Kidney capillary endothelial cell (primary cell): ENCODE data around the gene CD19.
"Not testable (repeated sequence)": the region's sequence is repeated elsewhere in the genome, so short reads cannot be mapped to it uniquely, and the experiment has no call there.

Source experiments
- DNase-seq: peaks from one replicate; pipeline ENCODE4 v3.0.0-alpha.2; 2018; ENCODE audit warnings: low spot score

CD19 gene

DNA sequence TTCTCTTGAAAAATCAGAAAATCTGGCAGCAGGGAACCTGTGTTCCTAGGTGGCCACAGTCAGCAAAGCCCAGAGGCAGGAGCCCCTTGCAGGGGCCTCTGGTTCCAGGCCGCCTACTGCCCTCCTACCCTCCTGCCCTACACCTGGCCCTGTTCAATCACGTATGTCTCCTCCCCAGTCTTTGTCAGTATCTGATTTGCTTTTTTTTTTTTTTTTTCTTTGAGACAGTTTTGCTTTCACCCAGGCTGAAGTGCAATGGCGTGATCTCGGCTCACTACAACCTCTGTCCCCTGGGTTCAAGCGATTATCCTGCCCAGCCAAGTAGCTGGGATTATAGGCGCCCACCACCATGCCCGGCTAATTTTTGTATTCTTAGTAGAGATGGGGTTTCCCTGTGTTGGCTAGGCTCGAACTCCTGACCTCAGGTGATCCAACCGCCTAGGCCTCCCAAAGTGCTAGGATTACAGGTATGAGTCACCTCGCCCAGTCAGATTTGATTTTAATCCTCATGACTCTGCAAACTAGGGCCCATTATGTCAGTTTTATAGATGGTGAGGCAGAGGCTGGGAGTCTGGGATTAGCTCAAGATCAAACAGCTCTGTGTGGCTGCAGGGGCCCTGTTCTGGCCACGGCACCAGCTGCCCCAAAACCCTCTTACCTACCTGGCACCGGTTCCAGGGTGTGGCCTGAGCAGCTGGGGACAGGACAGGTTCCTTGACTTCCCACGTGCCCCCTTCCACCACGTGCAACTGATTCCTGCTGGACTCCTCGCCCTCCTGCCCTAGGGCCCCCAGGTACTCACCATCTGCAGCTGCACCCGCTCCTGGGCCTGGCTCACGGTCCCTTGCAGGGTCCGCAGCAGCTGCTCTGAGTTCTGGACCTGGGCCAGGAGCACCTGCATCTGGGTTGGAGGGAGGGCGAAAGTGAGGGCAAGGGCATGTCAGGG lies 21.4 kb upstream of the CD19 start:
- DNase-seq, result no peak

DNA sequence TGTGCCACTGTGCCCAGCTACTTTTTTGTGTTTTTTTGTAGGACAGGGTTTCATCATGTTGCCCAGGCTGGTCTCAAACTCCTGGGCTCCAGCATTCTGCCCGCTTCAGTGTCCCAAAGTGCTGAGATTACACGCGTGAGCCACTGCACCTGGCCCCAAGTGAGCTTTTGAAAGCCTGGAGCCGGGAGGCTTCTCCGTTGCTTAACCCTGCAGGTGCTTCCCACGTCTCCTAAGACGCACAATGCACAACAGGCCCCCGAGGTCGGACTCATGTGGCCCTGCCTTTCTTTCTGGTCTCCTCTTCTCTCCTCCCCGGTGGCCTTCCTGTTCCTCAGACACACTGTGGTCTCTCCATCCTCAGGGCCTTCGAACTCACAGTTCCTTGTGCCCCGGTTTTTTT lies 19.2 kb upstream of the CD19 start:
- DNase-seq, result no peak

DNA sequence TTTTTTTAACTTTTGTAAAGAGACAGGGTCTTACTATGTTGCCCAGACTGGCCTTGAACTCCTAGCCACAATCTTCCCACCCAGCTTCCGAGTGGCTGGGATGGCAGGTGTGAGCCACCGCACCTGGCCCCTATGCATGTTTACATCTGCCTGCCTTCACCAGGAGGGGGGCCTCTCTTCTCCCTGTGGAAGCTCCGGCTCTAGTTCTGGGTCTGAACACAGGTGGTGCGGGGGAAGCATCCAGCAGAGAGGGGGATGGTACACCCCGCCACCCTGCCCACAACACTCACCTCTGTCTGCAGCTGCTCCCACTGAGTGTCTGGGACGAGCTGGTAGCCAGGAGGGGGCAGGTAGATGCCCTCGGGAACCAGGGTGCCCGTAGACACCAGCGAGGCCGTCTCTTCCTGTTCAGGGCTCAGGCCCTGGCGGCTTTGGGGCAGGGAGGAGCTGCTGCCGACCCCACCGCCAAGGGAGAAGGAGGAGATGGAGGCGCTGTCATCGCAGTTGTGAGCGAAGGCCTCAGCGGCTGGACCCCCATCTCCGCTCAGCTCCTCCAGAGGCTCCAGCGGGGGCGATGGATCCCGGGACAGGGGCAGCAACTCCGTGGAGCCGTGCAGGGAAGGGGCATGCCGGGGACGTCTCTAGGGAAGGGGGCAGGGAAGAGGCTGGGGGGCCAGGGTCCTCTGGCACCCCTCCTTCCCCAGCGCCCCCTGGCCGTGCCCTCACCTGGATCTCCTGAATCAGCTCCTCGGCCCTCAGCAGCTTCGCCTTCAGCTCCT lies 17.6 kb upstream of the CD19 start:
- DNase-seq, result no peak

DNA sequence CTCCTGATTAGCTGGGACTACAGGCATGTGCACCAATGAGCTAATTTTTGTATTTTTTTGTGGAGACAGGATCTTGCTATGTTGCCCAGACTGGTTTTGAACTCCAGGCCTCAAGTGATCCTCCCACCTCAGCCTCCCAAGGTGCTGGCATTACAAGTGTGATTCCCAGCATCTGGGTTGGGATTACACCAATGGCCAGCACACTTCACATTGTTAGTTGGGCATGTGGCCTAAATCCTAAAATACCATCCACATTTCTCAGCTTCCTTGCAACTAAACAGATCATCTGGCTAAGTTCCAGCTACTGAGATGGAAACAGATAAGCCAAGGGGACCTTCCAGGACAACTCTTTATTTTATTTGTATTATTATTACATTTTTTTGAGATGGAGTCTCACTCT lies 16.6 kb upstream of the CD19 start:
- peak; percentile 11 for DNase-seq

DNA sequence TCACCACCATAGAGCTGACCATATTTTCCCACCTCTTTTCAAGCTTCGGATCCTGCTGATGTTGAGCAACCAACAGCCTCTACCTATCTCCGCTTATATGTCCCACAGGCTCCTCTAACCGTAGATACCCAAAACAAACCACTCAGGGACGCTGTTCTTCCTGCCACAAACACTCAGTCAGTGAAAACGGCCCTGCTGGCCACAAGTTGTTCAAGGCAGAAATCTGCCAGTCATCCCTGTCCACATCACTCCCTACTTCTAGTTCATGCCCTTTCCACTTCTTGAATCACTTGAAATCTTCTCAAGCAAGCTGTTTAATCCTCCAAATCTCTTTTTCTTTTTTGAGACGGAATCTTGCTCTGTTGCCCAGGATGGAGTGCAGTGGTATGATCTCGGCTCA lies 14.7 kb upstream of the CD19 start:
- DNase-seq, result no peak

DNA sequence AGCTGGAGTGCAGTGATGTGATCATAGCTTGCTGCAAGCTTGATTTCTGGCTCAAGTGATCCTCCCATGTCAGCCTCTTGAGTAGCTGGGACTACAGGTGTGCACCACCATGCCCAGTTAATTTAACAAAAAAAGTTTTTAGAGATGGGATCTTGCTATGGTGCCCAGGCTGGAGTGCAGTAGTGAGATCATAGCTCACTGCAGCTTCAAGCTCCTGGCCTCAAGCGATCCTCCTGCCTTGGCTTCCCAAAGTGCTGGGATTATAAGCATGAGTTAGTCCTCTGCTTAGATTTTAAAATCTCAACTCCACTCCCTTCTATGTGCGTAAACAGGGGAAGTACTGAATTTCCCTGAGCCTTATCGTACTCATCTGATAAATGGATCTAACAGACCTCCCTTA lies 13.1 kb upstream of the CD19 start:
- DNase-seq, result no peak

DNA sequence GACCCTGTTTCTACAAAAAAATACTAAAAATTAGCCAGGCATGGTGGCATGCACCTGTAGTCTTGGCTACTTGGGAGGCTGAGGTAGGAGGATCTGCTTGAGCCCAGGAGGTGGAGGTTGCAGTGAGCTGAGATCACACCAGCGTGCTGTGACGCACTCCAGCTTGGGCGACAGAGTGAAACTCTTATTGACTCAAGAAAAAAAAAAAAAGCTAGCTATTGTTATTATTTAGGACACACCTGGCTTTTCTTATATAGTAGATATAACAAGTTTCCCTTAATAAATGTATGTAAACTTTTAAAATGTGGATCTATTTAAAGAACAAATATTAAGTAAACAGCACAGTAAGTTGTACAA lies 8.6 kb upstream of the CD19 start:
- no peak for DNase-seq

DNA sequence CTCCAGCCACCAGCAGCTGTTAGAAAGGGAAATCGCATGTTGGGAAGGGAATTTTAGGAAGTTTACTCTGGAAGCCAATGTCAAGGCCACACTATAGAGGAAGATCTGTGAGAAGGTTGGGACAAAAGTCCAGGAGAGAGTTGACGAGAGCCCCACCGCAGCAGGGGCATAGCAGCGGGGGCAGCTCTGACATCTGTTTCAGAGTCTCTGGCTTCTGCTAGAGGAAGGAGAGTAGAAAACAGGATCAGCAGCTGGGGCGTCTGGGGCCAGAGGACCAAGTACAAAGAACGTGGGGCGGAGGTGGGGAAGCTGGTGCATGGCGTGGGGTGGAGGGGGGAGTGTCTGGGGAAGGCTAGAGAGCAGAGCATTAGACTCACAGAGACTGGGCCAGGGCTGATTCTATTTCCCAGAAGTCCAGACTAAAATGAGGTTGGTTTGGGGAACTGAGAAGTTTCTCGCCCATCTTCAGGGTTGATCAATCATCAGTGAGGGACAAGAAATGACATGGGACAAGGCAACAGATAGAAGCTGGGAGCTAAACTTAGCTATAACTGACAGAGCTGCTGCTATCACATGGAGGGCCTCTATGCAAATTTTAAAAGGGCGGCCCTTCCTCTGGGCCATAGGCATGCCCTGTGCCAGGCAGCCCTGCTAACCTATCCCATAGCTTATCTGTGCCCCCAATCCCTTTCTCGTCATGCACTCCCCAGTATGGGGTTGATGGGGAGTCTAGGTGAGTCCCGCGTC lies 7.9 kb upstream of the CD19 start:
- DNase-seq, result no peak

DNA sequence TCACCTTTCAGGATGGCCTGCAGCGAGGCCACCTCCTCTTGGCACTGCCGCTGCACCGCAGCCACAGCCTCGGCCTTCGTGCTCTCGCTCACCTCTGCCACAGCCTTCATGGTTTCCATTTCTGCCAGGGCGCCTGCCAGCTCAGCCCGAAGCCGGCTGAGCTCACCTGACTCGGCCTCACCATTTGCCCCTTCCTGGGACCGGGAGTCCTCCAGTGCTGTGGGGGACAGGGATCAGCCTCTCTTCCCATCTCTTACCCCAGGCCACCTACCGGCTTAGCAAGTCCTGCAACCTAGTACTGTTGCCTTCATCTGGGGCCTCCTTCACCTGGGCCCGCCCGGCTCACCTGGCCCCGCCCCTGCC lies 7.4 kb upstream of the CD19 start:
- no peak for DNase-seq

DNA sequence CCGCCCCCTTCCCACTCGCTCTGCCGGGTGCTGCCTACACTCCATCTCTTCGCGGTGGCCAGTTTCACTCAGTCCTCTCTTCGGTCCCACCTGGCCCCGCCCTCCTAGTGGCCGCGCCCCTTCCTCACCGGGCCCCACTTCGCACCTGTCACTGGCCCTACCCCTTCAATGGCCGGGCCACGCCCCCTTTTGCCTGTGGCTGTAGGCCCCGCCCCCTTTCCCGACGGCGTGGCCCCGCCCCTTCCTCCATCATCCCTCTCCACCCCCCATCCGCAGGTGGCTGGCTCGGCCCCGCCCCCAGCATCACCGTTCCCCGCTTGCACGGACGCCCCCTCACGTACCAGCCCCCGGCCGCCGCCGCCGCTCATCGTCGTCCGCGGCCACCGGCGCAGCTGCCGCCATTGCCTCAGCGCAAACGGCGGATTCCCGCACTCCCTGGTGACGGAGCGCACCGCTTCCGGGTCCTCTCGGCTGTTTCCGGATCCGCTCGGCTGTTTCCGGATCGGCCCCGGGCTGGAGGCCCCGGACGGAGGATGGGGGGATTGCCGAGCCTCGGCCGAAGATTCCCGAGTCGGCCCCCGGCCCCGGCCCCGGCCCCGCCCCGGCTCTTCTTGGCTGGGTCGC lies 6.9 kb upstream of the CD19 start, which contains the start of gene RABEP2:
RABEP2 (minus strand) TSS at position 477 of the 624 bp plus-strand sequence; CDS start at position 402, 75 bp downstream.
- DNase-seq, result peak; percentile 85

DNA sequence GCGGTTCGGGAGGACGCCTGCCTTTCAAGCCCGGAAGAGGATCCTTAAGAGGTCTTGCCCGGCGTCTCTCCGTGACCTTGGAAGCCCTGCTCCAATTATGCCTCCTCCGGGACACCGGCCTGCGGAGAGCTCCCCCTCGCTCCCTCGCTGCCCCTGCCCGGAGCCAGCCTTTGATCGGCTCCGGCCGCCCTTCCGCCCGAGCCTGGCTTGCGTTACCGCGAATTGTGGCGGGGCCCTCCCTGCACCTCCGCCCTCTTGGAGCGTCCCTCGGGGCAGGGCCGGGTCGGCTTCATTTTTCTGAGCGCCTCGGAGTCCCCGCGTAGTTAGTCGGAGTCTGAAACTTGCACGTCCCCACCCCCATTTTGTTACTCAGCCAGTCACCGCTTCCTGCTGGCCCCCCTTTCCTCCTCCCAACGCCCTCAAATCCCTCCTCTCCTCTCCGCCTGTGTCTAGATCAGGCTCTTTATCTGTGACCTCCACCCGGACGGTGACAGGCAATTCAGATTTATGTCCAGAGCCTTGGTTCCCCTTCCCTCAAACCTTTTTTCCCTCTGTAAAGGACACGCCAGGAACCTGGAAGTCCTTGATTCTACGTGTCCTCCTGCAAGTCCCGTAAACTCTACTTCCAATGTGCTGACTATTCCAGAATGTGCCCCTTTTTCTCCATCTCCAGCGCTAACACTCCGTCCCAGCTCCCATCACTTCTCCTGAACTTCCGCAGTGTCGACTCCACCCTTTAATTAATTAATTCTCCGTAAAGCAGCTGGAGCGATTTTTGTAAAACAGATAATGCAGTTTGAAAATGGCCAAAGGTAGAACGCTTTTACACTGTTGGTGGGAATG lies 6.2 kb upstream of the CD19 start:
- peak; percentile 63 for DNase-seq

DNA sequence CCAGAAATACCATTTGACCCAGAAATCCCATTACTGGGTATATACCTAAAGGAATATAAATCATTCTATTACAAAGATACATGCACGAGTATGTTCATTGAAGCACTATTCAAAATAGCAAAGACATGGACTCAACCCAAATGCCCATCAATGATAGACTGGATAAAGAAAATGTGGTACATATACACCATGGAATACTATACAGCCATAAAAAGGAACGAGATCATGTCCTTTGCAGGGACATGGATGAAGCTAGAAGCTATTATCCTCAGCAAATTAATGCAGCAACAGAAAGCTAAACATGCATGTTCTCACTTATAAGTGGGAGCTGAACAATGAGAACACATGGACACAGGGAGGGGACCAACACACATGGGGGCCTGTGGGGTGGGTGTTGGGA lies 5.5 kb upstream of the CD19 start:
- not testable (repeated sequence) for DNase-seq

DNA sequence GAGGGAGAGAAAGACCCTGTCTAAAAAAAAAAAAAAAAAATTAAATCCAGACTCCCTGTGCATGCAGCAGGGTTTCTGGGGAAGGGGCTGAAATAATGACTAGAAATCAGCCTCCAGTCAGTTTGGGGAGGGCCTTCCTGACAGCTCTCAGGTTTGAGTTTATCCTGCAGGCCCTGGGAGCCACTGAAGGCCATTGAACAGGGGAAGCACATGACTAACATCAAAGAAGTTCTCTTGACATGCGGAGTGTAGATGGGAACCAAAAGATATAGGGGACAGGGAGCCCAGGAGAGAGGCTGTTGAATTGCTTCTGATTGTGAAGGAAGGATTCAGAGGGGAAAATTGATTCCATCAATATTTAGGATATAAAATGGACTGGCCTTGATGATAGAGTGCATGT lies 4.0 kb upstream of the CD19 start:
- DNase-seq, result no peak

DNA sequence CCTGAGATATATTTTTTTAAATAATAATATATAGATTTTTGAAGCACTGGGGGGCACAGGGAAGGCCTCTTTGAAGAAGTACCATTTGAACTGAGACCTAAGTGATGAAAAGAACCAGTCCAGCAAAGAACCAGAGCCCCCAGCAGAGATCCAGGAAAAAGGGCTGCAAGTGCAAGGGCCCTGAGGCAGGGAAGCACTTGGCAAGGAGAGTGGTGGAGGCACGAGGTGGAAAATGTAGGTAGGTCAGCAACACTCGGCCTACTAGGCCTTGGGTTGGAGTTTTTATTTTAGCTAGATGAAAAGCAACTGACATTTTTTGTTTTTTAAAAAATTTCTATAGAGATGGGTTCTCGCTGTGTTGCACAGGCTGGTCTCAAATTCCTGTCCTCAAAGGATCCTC lies 1.6 kb upstream of the CD19 start:
- no peak for DNase-seq

DNA sequence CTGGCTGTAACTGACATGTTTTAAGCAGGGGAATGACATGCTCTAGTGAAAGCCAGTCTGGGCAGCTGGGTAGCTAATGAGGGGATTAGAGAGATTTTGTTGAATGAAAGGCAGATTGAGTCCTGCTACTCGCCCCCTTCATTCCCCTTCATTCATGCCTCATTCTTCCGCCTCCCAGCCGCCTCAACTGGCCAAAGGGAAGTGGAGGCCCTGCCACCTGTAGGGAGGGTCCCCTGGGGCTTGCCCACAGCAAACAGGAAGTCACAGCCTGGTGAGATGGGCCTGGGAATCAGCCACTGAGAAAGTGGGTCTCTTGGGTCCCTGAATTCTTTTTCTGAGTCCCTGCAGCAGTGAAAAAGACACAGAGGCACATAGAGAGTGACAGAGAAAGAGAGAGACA lies 1.1 kb upstream of the CD19 start:
- no peak for DNase-seq

DNA sequence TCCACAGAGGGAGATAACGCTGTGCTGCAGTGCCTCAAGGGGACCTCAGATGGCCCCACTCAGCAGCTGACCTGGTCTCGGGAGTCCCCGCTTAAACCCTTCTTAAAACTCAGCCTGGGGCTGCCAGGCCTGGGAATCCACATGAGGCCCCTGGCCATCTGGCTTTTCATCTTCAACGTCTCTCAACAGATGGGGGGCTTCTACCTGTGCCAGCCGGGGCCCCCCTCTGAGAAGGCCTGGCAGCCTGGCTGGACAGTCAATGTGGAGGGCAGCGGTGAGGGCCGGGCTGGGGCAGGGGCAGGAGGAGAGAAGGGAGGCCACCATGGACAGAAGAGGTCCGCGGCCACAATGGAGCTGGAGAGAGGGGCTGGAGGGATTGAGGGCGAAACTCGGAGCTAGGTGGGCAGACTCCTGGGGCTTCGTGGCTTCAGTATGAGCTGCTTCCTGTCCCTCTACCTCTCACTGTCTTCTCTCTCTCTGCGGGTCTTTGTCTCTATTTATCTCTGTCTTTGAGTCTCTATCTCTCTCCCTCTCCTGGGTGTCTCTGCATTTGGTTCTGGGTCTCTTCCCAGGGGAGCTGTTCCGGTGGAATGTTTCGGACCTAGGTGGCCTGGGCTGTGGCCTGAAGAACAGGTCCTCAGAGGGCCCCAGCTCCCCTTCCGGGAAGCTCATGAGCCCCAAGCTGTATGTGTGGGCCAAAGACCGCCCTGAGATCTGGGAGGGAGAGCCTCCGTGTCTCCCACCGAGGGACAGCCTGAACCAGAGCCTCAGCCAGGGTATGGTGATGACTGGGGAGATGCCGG lies 769 bp downstream of the CD19 start:
- DNase-seq, result no peak

DNA sequence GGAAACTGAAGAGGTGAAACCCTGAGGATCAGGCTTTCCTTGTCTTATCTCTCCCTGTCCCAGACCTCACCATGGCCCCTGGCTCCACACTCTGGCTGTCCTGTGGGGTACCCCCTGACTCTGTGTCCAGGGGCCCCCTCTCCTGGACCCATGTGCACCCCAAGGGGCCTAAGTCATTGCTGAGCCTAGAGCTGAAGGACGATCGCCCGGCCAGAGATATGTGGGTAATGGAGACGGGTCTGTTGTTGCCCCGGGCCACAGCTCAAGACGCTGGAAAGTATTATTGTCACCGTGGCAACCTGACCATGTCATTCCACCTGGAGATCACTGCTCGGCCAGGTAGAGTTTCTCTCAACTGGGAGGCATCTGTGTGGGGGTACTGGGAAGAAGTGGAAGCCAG lies 1.4 kb downstream of the CD19 start:
- no peak for DNase-seq

DNA sequence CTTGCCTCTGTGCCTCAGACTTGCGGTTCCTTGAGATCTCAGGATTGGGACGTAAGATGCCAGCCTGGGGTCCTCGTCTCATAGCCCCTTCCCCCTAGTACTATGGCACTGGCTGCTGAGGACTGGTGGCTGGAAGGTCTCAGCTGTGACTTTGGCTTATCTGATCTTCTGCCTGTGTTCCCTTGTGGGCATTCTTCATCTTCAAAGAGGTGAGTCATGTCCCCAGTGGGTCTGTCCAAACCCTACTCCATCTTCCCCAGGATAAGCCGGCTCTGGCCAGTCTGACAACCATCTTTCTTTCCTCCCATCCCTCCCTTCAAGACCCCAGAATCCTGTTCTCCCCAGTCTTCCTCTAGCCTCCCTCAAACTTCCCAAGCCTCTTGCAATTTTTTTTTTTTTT lies 3.6 kb downstream of the CD19 start:
- DNase-seq, result no peak

DNA sequence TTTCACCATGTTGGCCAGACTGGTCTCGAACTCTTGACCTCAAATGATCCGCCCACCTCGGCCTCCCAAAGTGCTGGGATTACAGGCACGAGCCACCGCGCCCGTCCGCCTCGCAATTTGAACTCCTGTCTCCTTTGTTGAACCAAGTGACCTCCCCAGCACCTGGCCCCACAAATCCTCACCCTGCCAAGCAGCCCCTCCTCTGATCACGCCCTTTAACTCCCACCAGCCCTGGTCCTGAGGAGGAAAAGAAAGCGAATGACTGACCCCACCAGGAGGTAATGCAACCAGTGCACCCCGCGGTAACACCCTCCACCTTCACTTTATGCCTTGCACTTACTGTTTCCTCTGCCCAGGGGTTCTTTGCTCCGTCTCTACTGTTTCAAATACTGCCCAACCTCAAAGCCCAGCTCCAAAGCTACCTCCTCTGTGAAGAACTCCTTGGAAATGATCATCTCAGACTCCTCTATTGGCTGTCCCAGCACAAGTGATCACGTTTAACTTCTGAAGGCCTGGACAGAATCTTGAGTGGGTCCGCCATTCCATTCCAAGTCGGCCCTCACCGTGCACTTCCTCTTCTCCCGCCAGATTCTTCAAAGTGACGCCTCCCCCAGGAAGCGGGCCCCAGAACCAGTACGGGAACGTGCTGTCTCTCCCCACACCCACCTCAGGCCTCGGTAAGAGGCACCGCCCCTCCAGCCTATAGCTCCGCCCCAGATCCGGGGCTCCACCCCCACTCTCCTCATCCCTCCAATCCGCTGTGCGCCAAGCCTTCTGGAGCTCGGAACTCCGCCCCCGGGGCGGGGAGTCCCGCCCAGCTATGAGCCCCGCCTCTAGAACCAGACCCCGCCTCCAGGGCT lies 4.4 kb downstream of the CD19 start:
- peak; percentile 78 for DNase-seq

DNA sequence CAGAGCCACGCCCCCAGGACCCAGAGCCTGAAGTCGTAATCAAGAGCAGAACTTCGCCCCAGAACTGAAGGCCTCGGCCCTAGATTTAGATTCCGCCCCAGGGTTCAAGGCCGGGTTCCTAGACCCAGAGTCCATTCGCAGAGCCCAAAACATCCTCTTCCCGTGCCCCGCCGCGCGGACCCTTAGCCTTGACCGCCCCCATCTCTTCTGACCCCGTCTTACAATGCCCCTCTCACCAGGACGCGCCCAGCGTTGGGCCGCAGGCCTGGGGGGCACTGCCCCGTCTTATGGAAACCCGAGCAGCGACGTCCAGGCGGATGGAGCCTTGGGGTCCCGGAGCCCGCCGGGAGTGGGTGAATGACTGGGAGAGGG lies 5.0 kb downstream of the CD19 start:
- no peak for DNase-seq
